Measurements from ENCODE around the gene CYP3A4.

GRCh38 chr7:99784007-99784406 lies at the start of gene CYP3A4:
- no peak for TF ChIP-seq CTCF (IDR thresholded peaks at IDR 0.05; ENCODE audit: low read depth, low read length)
- TF ChIP-seq POLR2A (IDR thresholded peaks at IDR 0.05; ENCODE audit: extremely low read depth, insufficient read length) = no peak
- no peak for TF ChIP-seq MYC (IDR thresholded peaks at IDR 0.05; ENCODE audit: low read depth, low read length)

Data from NB4 (cell line).